IMR-90 (cell line): Measurements from ENCODE around the gene ERAP2. TPM values are rescaled to one million over a fixed set of nuclear protein-coding genes. Genes with fewer than 3 reads are reported as not detected.

ENCODE experiments used
- ATAC-seq: fragments of 200-7000 bp; cut with Tn5 transposase; 2 replicates; pipeline ENCODE4 v1.9.1; 2020; ENCODE audit warnings: low read depth, mild to moderate bottlenecking, moderate library complexity
- BruUV-seq: library from RNA; stranded (reverse); fragments of 400-500 nt; replicated peaks from 2 replicates; lab custom pipeline; 2021; lab: Mats Ljungman, UMichigan
- CTCF ChIA-PET: fragments of 300-600 bp; formaldehyde crosslinking; extraction: SDS; loops from one replicate; lab custom pipeline; 2021; ENCODE audit warnings: antibody characterized with exemption; lab: Yijun Ruan, JAX
- POLR2A ChIA-PET: fragments of 300-600 bp; sonication (Branson Sonifier 250); formaldehyde crosslinking; loops from one replicate; lab custom pipeline; 2022; ENCODE audit warnings: antibody characterized with exemption; ENCODE audit not compliant: unreplicated experiment; lab: Charles Lee
- DNase-seq: peaks from one replicate; pipeline ENCODE4 v3.0.0; 2013
- H2AFZ ChIP-seq: replicated peaks from 2 replicates; pipeline ENCODE3; 2013; ENCODE audit warnings: low read length, mild to moderate bottlenecking; ENCODE audit not compliant: poor library complexity
- H2AK5ac ChIP-seq: 2 replicates; pipeline ENCODE4 v1.6.1; 2013; ENCODE audit warnings: low read depth, low read length, inconsistent platforms
- H2AK9ac ChIP-seq: replicated peaks from 2 replicates; pipeline ENCODE3; 2013; ENCODE audit warnings: mild to moderate bottlenecking, low read depth, low read length, moderate library complexity; ENCODE audit not compliant: poor library complexity
- H2BK120ac ChIP-seq: 2 replicates; pipeline ENCODE4 v1.6.1; 2013; ENCODE audit warnings: low read depth, low read length, inconsistent platforms
- H2BK15ac ChIP-seq: 3 replicates; pipeline ENCODE4 v1.6.1; 2013; ENCODE audit warnings: low read depth, low read length, inconsistent platforms
- H2BK20ac ChIP-seq: 2 replicates; pipeline ENCODE4 v1.6.1; 2013; ENCODE audit warnings: low read depth, mild to moderate bottlenecking, inconsistent platforms, low read length, moderate library complexity
- H2BK5ac ChIP-seq: 2 replicates; pipeline ENCODE4 v1.6.1; 2013; ENCODE audit warnings: mild to moderate bottlenecking, low read depth, low read length, inconsistent platforms; ENCODE audit not compliant: poor library complexity, severe bottlenecking
- H3K14ac ChIP-seq: replicated peaks from 2 replicates; pipeline ENCODE4 v1.6.1; 2013; ENCODE audit warnings: low read depth, low read length, inconsistent platforms
- H3K18ac ChIP-seq: 2 replicates; pipeline ENCODE4 v1.6.1; 2013; ENCODE audit warnings: low read depth, low read length, control low read depth
- H3K23ac ChIP-seq: 2 replicates; pipeline ENCODE4 v1.6.1; 2013; ENCODE audit warnings: low read depth, low read length, inconsistent platforms
- H3K27ac ChIP-seq: 2 replicates; pipeline ENCODE4 v1.5.1; 2013; ENCODE audit warnings: mild to moderate bottlenecking, control low read depth, low read length; ENCODE audit not compliant: insufficient read depth
- H3K27me3 ChIP-seq: 2 replicates; pipeline ENCODE4 v1.6.1; 2013; ENCODE audit warnings: low read length; ENCODE audit not compliant: control insufficient read depth, insufficient read depth
- H3K36me3 ChIP-seq: 2 replicates; pipeline ENCODE4 v1.6.1; 2013; ENCODE audit warnings: low read length, mixed read lengths; ENCODE audit not compliant: control insufficient read depth, insufficient read depth
- H3K4ac ChIP-seq: 2 replicates; pipeline ENCODE4 v1.6.1; 2013; ENCODE audit warnings: low read depth, low read length, inconsistent platforms
- H3K4me1 ChIP-seq: 2 replicates; pipeline ENCODE4 v1.6.1; 2013; ENCODE audit warnings: low read length, mixed read lengths; ENCODE audit not compliant: control insufficient read depth, insufficient read depth
- H3K4me2 ChIP-seq: 2 replicates; pipeline ENCODE4 v1.6.1; 2013; ENCODE audit warnings: low read depth, mild to moderate bottlenecking, control low read depth, low read length, moderate library complexity
- H3K4me3 ChIP-seq: 2 replicates; pipeline ENCODE4 v1.5.1; 2013; ENCODE audit warnings: low read depth, mild to moderate bottlenecking, control low read depth, low read length, moderate library complexity; ENCODE audit not compliant: insufficient read depth
- H3K56ac ChIP-seq: 2 replicates; pipeline ENCODE4 v1.6.1; 2013; ENCODE audit warnings: low read length, inconsistent platforms; ENCODE audit not compliant: insufficient read depth; ENCODE audit errors: extremely low read depth
- H3K79me1 ChIP-seq, 2 experiments: 2 replicates each; pipeline ENCODE4 v1.6.1; 2013; ENCODE audit warnings: low read length in 2 of 2, inconsistent platforms in 1 of 2, low read depth in 1 of 2
- H3K9ac ChIP-seq: 2 replicates; pipeline ENCODE4 v1.6.1; 2013; ENCODE audit warnings: low read depth, low read length, control low read depth
- H3K9me1 ChIP-seq: 2 replicates; pipeline ENCODE4 v1.6.1; 2013; ENCODE audit warnings: low read length, inconsistent platforms; ENCODE audit not compliant: insufficient read depth
- H3K9me3 ChIP-seq: 2 replicates; pipeline ENCODE4 v1.6.1; 2013; ENCODE audit warnings: low read length; ENCODE audit not compliant: control insufficient read depth, insufficient read depth
- H4K20me1 ChIP-seq: 2 replicates; pipeline ENCODE4 v1.6.1; 2013; ENCODE audit warnings: low read length, inconsistent platforms; ENCODE audit not compliant: insufficient read depth
- H4K5ac ChIP-seq: 2 replicates; pipeline ENCODE4 v1.6.1; 2013; ENCODE audit warnings: mild to moderate bottlenecking, low read depth, low read length, control low read depth
- H4K8ac ChIP-seq, 2 experiments: 2 replicates each; pipeline ENCODE4 v1.6.1; 2013; ENCODE audit warnings: low read depth in 2 of 2, low read length in 2 of 2, control low read depth in 1 of 2, inconsistent platforms in 1 of 2
- H4K91ac ChIP-seq: 2 replicates; pipeline ENCODE4 v1.6.1; 2013; ENCODE audit warnings: low read depth, low read length, inconsistent platforms; ENCODE audit not compliant: insufficient read depth
- BHLHE40 ChIP-seq: fragments of 150-350 bp; IDR thresholded peaks from 2 replicates; pipeline ENCODE4 v1.6.1; 2016; ENCODE audit warnings: mild to moderate bottlenecking, low read depth, low read length
- CEBPB ChIP-seq: IDR thresholded peaks from 2 replicates; pipeline ENCODE4 v1.6.1; 2012; ENCODE audit warnings: low read depth, low read length, improper control_type of control experiment
- SMC3 ChIP-seq: fragments of 150-350 bp; IDR thresholded peaks from 2 replicates; pipeline ENCODE4 v1.6.1; 2016; ENCODE audit warnings: low read depth, mild to moderate bottlenecking, antibody characterized with exemption, low read length, moderate library complexity
- WGBS, 2 experiments: methylation state at CpG; one replicate each; pipeline versions ENCODE4 v1.1.5 to v1.1.7; 2013; ENCODE audit warnings: missing lambda C conversion rate in 2 of 2; ENCODE audit not compliant: insufficient read length in 1 of 2; ENCODE audit errors: extremely low coverage in 2 of 2; 5-methylcytosine and 5-hydroxymethylcytosine counted together
- dilution Hi-C: fragments of 300-500 bp; cut with HindIII; formaldehyde crosslinking; loops from one replicate; pipeline ENCODE4 v1.14.3; 2018; ENCODE audit warnings: low sequenced_read_pairs; ENCODE audit not compliant: unreplicated experiment
- in situ Hi-C: fragments of 300-500 bp; cut with MboI; formaldehyde crosslinking; loops from 3 replicates; pipeline ENCODE4 v1.14.3; 2019; ENCODE audit warnings: low sequenced_read_pairs, inconsistent platforms, mixed read lengths
- intact Hi-C: fragments of 100-400 bp; cut with micrococcal nuclease; formaldehyde crosslinking; loops from 2 replicates; pipeline ENCODE4 v1.10.0; 2022
- polyA plus RNA-seq, 3 experiments: library from polyadenylated mRNA; depleted of rRNA; stranded (reverse); fragments of >200 nt; gene quantifications; 2 replicates each; pipeline ENCODE4 v1.2.3, GENCODE V29; 2012; ENCODE audit warnings: low replicate concordance in 1 of 3
- total RNA-seq: library from RNA; depleted of rRNA; stranded (reverse); fragments of >200 nt; gene quantifications from 2 replicates; pipeline ENCODE4 v1.2.3, GENCODE V29; 2012
- TF ChIP-seq, protein P1 (sequence below): fragments of 150-350 bp; IDR thresholded peaks from 2 replicates; pipeline ENCODE4 v1.6.1; 2016; ENCODE audit warnings: low read depth, mild to moderate bottlenecking, low read length, moderate library complexity, borderline replicate concordance

ERAP2 gene
- total and polyA plus RNA-seq, 2 of the 4 experiments (the other 2 are of a cell fraction) = 10.6 to 21.3 TPM

DNA sequence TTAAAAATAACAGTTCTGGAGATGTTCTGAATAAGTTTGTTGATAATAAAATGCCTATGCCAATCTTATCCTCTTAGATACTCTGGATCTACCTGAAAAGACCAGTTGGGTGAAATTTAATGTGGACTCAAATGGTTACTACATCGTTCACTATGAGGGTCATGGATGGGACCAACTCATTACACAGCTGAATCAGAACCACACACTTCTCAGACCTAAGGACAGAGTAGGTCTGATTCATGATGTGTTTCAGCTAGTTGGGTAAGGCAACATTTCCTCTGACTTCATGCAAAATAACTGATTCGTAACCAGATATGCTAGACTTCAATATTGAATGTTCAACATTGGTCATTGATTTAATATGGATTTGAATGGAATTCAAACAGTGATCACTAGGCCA lies 27.0 kb downstream of the ERAP2 start:
- Histone ChIP-seq H3K4me3 (no peak overlapping the region), H3K14ac (peak overlapping the region; percentile 50; the same call in 1 of the 2 replicates), H2BK120ac (no peak overlapping the region), H2AK5ac (no peak overlapping the region; the same call in 1 of the 2 replicates), H3K56ac (no peak overlapping the region), H3K27me3 (no peaks in the 10 kb centered on the region), H4K8ac (no peak overlapping the region), H3K18ac (no peak overlapping the region), H4K20me1 (no peaks in the 10 kb centered on the region), H3K9me3 (no peaks in the 10 kb centered on the region), H2BK5ac (peak overlapping the region; percentile 6), H3K9ac (no peak overlapping the region), H2BK20ac (0 out of 2 replicates have a peak overlapping the region, but pooled peaks have one; percentile 37), H3K9me1 (peaks cover 2% of the 10 kb centered on the region; the same call in 1 of the 2 replicates), H4K91ac (no peak overlapping the region), H2BK15ac (no peak overlapping the region), H3K4me2 (no peak overlapping the region), H4K5ac (no peak overlapping the region), H3K4me1 (no peaks in the 10 kb centered on the region), H3K79me1 (no peaks in the 10 kb centered on the region), H3K36me3 (no peaks in the 10 kb centered on the region), H3K27ac (no peak overlapping the region), H3K4ac (no peak overlapping the region), H3K23ac (no peak overlapping the region; the same call in 1 of the 2 replicates), H2AK9ac (no peak overlapping the region), H2AFZ (no peak overlapping the region)
- dilution Hi-C loops = no loop called here
- in situ Hi-C loops = no loop called here
- ChIA-PET POLR2A (no interaction called here), CTCF (no interaction called here)
- TF ChIP-seq CEBPB = peak; percentile 12; the same call in 1 of the 2 replicates
- TF ChIP-seq, protein P1, sequence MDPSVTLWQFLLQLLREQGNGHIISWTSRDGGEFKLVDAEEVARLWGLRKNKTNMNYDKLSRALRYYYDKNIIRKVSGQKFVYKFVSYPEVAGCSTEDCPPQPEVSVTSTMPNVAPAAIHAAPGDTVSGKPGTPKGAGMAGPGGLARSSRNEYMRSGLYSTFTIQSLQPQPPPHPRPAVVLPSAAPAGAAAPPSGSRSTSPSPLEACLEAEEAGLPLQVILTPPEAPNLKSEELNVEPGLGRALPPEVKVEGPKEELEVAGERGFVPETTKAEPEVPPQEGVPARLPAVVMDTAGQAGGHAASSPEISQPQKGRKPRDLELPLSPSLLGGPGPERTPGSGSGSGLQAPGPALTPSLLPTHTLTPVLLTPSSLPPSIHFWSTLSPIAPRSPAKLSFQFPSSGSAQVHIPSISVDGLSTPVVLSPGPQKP = no peak
- no peak for TF ChIP-seq BHLHE40
- TF ChIP-seq SMC3 = no peak
- no TSS peak for BruUV-seq
- DNase-seq (peak; percentile 47), ATAC-seq (no peak)
- no CpG with 5 or more reads among the region's 2 CpGs for WGBS, 2 experiments
- intact Hi-C loops = no loop called here
